Panc1 (cell line): ENCODE measurements around the gene FAM117A.

Source experiments
- TF ChIP-seq, protein P1 (sequence below): fragments of 450-650 bp; IDR thresholded peaks from 2 replicates; pipeline ENCODE4 v1.5.1; 2017; ENCODE audit warnings: mild to moderate bottlenecking
- TF ChIP-seq, protein P2 (sequence below), 2 experiments: IDR thresholded peaks; 2 replicates each; pipeline ENCODE4 v1.6.1; 2011 to 2012; ENCODE audit warnings: low read depth in 2 of 2, control low read depth in 1 of 2, low read length in 1 of 2, mild to moderate bottlenecking in 1 of 2, moderate library complexity in 1 of 2; ENCODE audit not compliant: insufficient read depth in 1 of 2

DNA sequence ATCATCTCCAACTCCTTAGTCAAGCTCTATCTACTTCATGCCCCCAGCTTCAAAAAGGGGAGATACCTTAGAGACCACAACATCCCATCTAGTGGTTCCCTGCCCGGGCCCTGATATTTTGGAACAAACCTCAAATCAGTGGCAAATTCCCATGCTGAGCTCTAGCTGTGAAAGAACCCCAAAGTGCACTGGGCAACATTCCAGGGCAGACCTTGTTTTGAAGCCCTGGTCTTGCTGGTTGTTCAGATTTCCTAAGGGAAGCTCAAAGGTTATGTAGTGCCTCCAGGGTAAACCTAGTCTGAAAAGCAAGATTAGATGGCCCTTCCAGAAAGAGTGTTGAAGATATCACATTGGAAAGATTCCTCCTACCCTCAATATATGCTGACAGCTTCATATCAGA, 16.3 kb downstream of the FAM117A start:
- TF ChIP-seq, protein P1, sequence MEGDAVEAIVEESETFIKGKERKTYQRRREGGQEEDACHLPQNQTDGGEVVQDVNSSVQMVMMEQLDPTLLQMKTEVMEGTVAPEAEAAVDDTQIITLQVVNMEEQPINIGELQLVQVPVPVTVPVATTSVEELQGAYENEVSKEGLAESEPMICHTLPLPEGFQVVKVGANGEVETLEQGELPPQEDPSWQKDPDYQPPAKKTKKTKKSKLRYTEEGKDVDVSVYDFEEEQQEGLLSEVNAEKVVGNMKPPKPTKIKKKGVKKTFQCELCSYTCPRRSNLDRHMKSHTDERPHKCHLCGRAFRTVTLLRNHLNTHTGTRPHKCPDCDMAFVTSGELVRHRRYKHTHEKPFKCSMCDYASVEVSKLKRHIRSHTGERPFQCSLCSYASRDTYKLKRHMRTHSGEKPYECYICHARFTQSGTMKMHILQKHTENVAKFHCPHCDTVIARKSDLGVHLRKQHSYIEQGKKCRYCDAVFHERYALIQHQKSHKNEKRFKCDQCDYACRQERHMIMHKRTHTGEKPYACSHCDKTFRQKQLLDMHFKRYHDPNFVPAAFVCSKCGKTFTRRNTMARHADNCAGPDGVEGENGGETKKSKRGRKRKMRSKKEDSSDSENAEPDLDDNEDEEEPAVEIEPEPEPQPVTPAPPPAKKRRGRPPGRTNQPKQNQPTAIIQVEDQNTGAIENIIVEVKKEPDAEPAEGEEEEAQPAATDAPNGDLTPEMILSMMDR: no peak
- TF ChIP-seq, protein P2, sequence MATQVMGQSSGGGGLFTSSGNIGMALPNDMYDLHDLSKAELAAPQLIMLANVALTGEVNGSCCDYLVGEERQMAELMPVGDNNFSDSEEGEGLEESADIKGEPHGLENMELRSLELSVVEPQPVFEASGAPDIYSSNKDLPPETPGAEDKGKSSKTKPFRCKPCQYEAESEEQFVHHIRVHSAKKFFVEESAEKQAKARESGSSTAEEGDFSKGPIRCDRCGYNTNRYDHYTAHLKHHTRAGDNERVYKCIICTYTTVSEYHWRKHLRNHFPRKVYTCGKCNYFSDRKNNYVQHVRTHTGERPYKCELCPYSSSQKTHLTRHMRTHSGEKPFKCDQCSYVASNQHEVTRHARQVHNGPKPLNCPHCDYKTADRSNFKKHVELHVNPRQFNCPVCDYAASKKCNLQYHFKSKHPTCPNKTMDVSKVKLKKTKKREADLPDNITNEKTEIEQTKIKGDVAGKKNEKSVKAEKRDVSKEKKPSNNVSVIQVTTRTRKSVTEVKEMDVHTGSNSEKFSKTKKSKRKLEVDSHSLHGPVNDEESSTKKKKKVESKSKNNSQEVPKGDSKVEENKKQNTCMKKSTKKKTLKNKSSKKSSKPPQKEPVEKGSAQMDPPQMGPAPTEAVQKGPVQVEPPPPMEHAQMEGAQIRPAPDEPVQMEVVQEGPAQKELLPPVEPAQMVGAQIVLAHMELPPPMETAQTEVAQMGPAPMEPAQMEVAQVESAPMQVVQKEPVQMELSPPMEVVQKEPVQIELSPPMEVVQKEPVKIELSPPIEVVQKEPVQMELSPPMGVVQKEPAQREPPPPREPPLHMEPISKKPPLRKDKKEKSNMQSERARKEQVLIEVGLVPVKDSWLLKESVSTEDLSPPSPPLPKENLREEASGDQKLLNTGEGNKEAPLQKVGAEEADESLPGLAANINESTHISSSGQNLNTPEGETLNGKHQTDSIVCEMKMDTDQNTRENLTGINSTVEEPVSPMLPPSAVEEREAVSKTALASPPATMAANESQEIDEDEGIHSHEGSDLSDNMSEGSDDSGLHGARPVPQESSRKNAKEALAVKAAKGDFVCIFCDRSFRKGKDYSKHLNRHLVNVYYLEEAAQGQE (IDR thresholded peaks at IDR 0.05; ENCODE audit: insufficient read depth in 1 of 2, low read depth in 2 of 2, low read length in 1 of 2): no peak
